IMR-90 (cell line): ENCODE data around the gene LMX1A.

Experiments
- CEBPB ChIP-seq: IDR thresholded peaks from 2 replicates; pipeline ENCODE4 v1.6.1; 2012; ENCODE audit warnings: low read depth, low read length, improper control_type of control experiment
- CHD1 ChIP-seq: IDR thresholded peaks from 2 replicates; pipeline ENCODE4 v1.6.1; 2012; ENCODE audit warnings: low read depth, low read length, improper control_type of control experiment
- CTCF ChIP-seq: conservative IDR thresholded peaks from 2 replicates; pipeline ENCODE4 v1.5.1; 2012; ENCODE audit warnings: mild to moderate bottlenecking, low read depth, low read length, improper control_type of control experiment
- MAFK ChIP-seq: IDR thresholded peaks from 2 replicates; pipeline ENCODE4 v1.6.1; 2012; ENCODE audit warnings: low read depth, low read length, improper control_type of control experiment
- POLR2A ChIP-seq: IDR thresholded peaks from 2 replicates; pipeline ENCODE4 v1.6.1; 2012; ENCODE audit warnings: mild to moderate bottlenecking, low read depth, low read length
- RFX5 ChIP-seq: IDR thresholded peaks from 2 replicates; pipeline ENCODE4 v1.8.0; 2012; ENCODE audit warnings: low read depth, mild to moderate bottlenecking, low read length, moderate library complexity

- TF ChIP-seq CTCF, result no peak
- TF ChIP-seq RFX5, result no peak
- TF ChIP-seq CEBPB, result no peak
- no peak for TF ChIP-seq MAFK
- no peak for TF ChIP-seq POLR2A
- TF ChIP-seq CHD1, result no peak
Observed at GRCh38 chr1:165217958-165218357, 138.6 kb downstream of the LMX1A start.
